ENCODE measurements around the gene COL16A1. TPM values are rescaled to one million over a fixed set of nuclear protein-coding genes. Genes with fewer than 3 reads are reported as not detected.

The COL16A1 gene
- total RNA-seq, 1 donor from 2014 or later: 90.7 TPM

GRCh38 chr1:31624731-31625514, 78.9 kb downstream of the COL16A1 start:
- no peak for DNase-seq (ENCODE audit: extremely low spot score, unreplicated experiment)
- no peaks in the 10 kb centered on the region for H3K27me3 Mint-ChIP-seq (ENCODE audit: unreplicated experiment)
- peaks cover 9% of the 10 kb centered on the region for H3K4me1 Mint-ChIP-seq (ENCODE audit: unreplicated experiment)
- H3K9me3 Mint-ChIP-seq (ENCODE audit: unreplicated experiment): no peaks in the 10 kb centered on the region
- no peak overlapping the region for H3K27ac Mint-ChIP-seq (ENCODE audit: unreplicated experiment)
- peaks cover 17% of the 10 kb centered on the region for H3K36me3 Mint-ChIP-seq (ENCODE audit: unreplicated experiment)
- TF ChIP-seq, protein P1, sequence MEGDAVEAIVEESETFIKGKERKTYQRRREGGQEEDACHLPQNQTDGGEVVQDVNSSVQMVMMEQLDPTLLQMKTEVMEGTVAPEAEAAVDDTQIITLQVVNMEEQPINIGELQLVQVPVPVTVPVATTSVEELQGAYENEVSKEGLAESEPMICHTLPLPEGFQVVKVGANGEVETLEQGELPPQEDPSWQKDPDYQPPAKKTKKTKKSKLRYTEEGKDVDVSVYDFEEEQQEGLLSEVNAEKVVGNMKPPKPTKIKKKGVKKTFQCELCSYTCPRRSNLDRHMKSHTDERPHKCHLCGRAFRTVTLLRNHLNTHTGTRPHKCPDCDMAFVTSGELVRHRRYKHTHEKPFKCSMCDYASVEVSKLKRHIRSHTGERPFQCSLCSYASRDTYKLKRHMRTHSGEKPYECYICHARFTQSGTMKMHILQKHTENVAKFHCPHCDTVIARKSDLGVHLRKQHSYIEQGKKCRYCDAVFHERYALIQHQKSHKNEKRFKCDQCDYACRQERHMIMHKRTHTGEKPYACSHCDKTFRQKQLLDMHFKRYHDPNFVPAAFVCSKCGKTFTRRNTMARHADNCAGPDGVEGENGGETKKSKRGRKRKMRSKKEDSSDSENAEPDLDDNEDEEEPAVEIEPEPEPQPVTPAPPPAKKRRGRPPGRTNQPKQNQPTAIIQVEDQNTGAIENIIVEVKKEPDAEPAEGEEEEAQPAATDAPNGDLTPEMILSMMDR (IDR thresholded peaks at IDR 0.05): no peak
- H3K4me3 Mint-ChIP-seq (ENCODE audit: unreplicated experiment): no peak overlapping the region

DNA sequence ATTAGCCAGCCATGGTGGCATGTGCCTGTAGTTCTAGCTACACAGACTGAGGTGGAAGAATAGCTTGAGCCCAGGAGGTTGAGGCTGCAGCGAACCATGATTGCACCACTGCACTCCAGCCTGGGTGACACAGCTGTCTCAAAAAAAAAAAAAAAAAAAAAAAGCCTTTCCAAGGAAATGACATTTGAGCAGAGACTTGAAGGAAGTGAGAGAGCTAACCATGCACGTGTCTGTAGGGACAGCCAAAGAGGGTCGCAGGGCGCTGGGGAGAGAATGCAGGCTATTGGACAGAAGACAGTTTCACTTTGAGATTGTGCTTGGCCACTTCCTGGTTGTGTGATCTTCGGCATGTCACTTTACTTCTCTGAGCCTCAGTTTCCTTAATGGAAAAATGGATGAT, 79.5 kb downstream of the COL16A1 start:
- H3K27me3 Mint-ChIP-seq (ENCODE audit: unreplicated experiment): peaks cover 2% of the 10 kb centered on the region
- H3K27ac Mint-ChIP-seq (ENCODE audit: unreplicated experiment): no peak overlapping the region
- DNase-seq (ENCODE audit: extremely low spot score, unreplicated experiment): no peak
- H3K4me1 Mint-ChIP-seq (ENCODE audit: unreplicated experiment): peaks cover 9% of the 10 kb centered on the region
- TF ChIP-seq, protein P1 (IDR thresholded peaks at IDR 0.05): no peak
- no peaks in the 10 kb centered on the region for H3K9me3 Mint-ChIP-seq (ENCODE audit: unreplicated experiment)
- H3K36me3 Mint-ChIP-seq (ENCODE audit: unreplicated experiment): peaks cover 13% of the 10 kb centered on the region
- no peak overlapping the region for H3K4me3 Mint-ChIP-seq (ENCODE audit: unreplicated experiment)

DNA sequence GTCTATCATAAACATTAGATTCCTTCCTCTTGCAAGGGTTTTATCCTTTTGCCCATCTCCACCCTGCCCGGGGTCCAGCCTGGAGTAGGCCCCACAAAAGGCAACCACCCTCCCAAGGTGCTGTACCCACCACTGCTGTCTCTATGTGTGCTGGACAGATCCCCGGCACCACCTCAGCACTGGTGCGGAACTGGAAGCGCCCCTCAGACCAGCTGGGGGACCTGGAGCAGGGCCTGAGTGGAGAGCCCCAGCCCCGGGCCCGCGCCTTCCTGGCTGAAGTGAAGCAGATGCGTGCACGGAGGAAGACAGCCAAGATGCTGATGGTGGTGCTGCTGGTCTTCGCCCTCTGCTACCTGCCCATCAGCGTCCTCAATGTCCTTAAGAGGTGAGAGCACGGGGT, 80.5 kb downstream of the COL16A1 start:
- no peaks in the 10 kb centered on the region for H3K9me3 Mint-ChIP-seq (ENCODE audit: unreplicated experiment)
- no peak overlapping the region for H3K27ac Mint-ChIP-seq (ENCODE audit: unreplicated experiment)
- peaks cover 9% of the 10 kb centered on the region for H3K4me1 Mint-ChIP-seq (ENCODE audit: unreplicated experiment)
- TF ChIP-seq, protein P1 (IDR thresholded peaks at IDR 0.05): no peak
- peaks cover 5% of the 10 kb centered on the region for H3K36me3 Mint-ChIP-seq (ENCODE audit: unreplicated experiment)
- peaks cover 2% of the 10 kb centered on the region for H3K27me3 Mint-ChIP-seq (ENCODE audit: unreplicated experiment)
- no peak for DNase-seq (ENCODE audit: extremely low spot score, unreplicated experiment)
- no peak overlapping the region for H3K4me3 Mint-ChIP-seq (ENCODE audit: unreplicated experiment)

DNA sequence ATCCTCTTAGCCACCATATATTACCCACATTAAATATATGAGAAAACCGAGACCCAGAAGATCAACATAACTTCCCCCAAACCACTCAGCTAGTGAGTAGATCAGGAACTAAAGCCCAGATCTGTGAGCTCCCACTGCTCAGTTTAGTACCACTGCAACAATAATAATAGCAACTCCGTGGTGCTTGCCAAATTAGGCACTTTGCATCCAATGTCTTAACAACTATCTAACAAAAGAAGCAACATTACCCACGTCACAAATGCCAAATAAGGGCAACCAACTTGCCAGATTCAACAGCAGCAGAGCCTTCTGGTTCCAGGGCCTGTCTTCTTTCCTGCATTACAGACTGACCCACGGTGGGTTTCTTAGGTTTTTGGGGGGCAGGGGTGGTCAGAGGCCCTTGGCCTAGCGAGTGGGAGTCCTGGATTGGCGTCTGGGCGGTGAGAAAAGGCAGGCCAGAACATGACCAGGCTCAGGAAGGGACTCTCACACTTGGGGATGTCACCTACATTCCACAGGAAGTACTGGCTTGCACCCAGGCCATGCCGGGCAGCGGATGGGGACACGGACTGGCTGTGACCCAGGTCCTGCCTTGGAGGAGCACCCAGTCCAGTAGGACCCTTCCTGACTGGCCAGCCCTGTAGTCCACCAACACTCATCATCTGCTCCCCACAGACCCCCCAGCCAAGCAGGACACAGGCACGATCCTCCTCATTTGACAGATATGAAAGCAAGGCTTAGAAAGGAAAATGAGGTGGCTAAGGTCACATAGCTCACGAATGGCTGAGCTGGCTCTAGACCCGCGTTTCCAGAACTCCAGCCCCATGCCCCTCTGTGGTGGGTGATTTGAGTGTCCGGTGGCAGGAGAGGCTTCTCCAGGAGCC, 81.7 kb downstream of the COL16A1 start:
- H3K27me3 Mint-ChIP-seq (ENCODE audit: unreplicated experiment): peaks cover 5% of the 10 kb centered on the region
- H3K4me1 Mint-ChIP-seq (ENCODE audit: unreplicated experiment): peaks cover 9% of the 10 kb centered on the region
- TF ChIP-seq, protein P1 (IDR thresholded peaks at IDR 0.05): no peak
- H3K36me3 Mint-ChIP-seq (ENCODE audit: unreplicated experiment): no peaks in the 10 kb centered on the region
- H3K9me3 Mint-ChIP-seq (ENCODE audit: unreplicated experiment): no peaks in the 10 kb centered on the region
- no peak for DNase-seq (ENCODE audit: extremely low spot score, unreplicated experiment)
- no peak overlapping the region for H3K27ac Mint-ChIP-seq (ENCODE audit: unreplicated experiment)
- H3K4me3 Mint-ChIP-seq (ENCODE audit: unreplicated experiment): no peak overlapping the region

DNA sequence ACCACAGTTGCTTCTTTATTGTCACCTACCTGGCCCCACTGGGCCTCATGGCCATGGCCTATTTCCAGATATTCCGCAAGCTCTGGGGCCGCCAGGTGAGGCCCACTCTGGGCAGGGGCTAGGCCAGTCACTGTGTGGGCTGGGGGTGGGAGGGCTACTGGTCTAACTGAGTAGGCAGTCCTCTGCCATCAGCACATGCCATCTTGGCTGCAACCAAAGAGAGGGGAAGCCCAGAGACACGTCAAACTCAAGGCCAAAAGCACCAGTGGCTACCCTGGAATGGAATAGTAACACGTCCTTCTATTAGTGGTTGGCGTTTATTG, 82.4 kb downstream of the COL16A1 start:
- TF ChIP-seq, protein P1 (IDR thresholded peaks at IDR 0.05): no peak
- Mint-ChIP-seq H3K27ac (ENCODE audit: unreplicated experiment) (no peak overlapping the region), H3K4me3 (ENCODE audit: unreplicated experiment) (no peak overlapping the region), H3K4me1 (ENCODE audit: unreplicated experiment) (peaks cover 5% of the 10 kb centered on the region), H3K9me3 (ENCODE audit: unreplicated experiment) (no peaks in the 10 kb centered on the region), H3K27me3 (ENCODE audit: unreplicated experiment) (peaks cover 11% of the 10 kb centered on the region), H3K36me3 (ENCODE audit: unreplicated experiment) (no peaks in the 10 kb centered on the region)
- DNase-seq (ENCODE audit: extremely low spot score, unreplicated experiment): no peak
